Peyer's patch (tissue), 4 donors: ENCODE data around the gene NTNG1. TPM values are rescaled to one million over a fixed set of nuclear protein-coding genes. Genes with fewer than 3 reads are reported as not detected.

Source experiments
- DNase-seq, 3 donors: peaks; one replicate each; pipeline ENCODE4 v3.0.0-alpha.2; 2017 to 2019
- H3K27ac ChIP-seq, 4 donors: fragments of 200-600 bp; sonication (generic); one replicate each; pipeline ENCODE4 v1.5.1; 2016 to 2019
- H3K27me3 ChIP-seq, 2 donors: fragments of 200-600 bp; sonication (generic); one replicate each; pipeline ENCODE4 v1.5.1; 2019
- H3K36me3 ChIP-seq, 3 donors: fragments of 200-600 bp; sonication (generic); one replicate each; pipeline ENCODE4 v1.5.1; 2016 to 2019
- H3K4me1 ChIP-seq, 4 donors: fragments of 200-600 bp; sonication (generic); one replicate each; pipeline ENCODE4 v1.5.1; 2016 to 2019
- H3K4me3 ChIP-seq, 4 donors: fragments of 200-600 bp; sonication (generic); 1 replicate in 3 of 4; 2 replicates in 1 of 4; pipeline ENCODE4 v1.5.1; 2016 to 2019; ENCODE audit warnings: mild to moderate bottlenecking in 1 of 4
- H3K9me3 ChIP-seq, 4 donors: fragments of 200-600 bp; sonication (generic); one replicate each; pipeline ENCODE4 v1.5.1; 2016 to 2019; ENCODE audit warnings: mild to moderate bottlenecking in 1 of 4
- CTCF ChIP-seq, 6 experiments: fragments of 450-650 bp in 4 of 6; fragments of 200-600 bp in 2 of 6; sonication (generic) in 1 of 6; IDR thresholded peaks; one replicate each; pipeline ENCODE4 v1.5.1; 2017 to 2019; ENCODE audit warnings: antibody characterized with exemption in 6 of 6, mild to moderate bottlenecking in 3 of 6, moderate library complexity in 1 of 6
- POLR2A ChIP-seq, 2 donors: fragments of 450-650 bp; IDR thresholded peaks; one replicate each; pipeline ENCODE4 v1.5.1; 2017; ENCODE audit warnings: antibody characterized with exemption in 2 of 2, mild to moderate bottlenecking in 2 of 2, moderate library complexity in 2 of 2
- total RNA-seq, 4 donors: library from RNA; depleted of rRNA; stranded (reverse); fragments of >200 nt; gene quantifications; one replicate each; pipeline ENCODE4 v1.1.0, GENCODE V29; 2016

NTNG1 gene
- total RNA-seq, 4 donors from 2014 or later = 17.3 TPM; not detected in 3

GRCh38 chr1:107293901-107294613, 153.2 kb downstream of the NTNG1 start:
- no peak overlapping the region for H3K27ac ChIP-seq
- DNase-seq = no peak
- no peaks in the 10 kb centered on the region for H3K9me3 ChIP-seq
- no peaks in the 10 kb centered on the region for H3K4me1 ChIP-seq
- TF ChIP-seq POLR2A (IDR thresholded peaks at IDR 0.05) = no peak
- no peak for TF ChIP-seq CTCF (IDR thresholded peaks at IDR 0.05)
- H3K27me3 ChIP-seq = no peaks in the 10 kb centered on the region
- H3K36me3 ChIP-seq = no peaks in the 10 kb centered on the region
- H3K4me3 ChIP-seq = no peak overlapping the region

DNA sequence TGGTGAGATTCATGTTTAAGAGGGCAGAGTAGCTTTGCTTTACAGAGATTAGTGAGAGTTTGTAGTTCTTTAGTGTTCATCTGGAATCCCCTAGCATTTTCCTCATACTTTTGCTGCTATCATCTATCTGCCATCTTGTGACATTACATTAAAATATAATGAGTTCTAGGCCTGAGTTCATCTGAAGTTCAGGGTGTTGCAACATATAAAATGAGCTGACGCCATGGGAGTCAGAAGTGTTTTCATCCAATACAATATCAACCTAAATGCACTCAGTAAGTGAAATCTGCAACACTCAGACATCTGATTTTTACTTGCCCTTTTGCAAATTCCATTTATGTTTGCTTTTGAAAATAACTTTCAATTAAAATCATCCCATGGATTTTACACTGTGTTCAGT, 153.8 kb downstream of the NTNG1 start:
- no peaks in the 10 kb centered on the region for H3K36me3 ChIP-seq
- no peak for TF ChIP-seq POLR2A (IDR thresholded peaks at IDR 0.05)
- no peak for TF ChIP-seq CTCF (IDR thresholded peaks at IDR 0.05)
- no peaks in the 10 kb centered on the region for H3K4me1 ChIP-seq
- no peak overlapping the region for H3K4me3 ChIP-seq
- no peak for DNase-seq
- H3K27me3 ChIP-seq = no peaks in the 10 kb centered on the region
- H3K27ac ChIP-seq = no peak overlapping the region
- H3K9me3 ChIP-seq = no peaks in the 10 kb centered on the region

- H3K9me3 ChIP-seq = no peaks in the 10 kb centered on the region
- no peak for DNase-seq
- H3K27ac ChIP-seq = no peak overlapping the region
- no peak overlapping the region for H3K4me3 ChIP-seq
- no peaks in the 10 kb centered on the region for H3K27me3 ChIP-seq
- H3K36me3 ChIP-seq = no peaks in the 10 kb centered on the region
- TF ChIP-seq CTCF (IDR thresholded peaks at IDR 0.05) = no peak
- TF ChIP-seq POLR2A (IDR thresholded peaks at IDR 0.05) = no peak
- H3K4me1 ChIP-seq = no peaks in the 10 kb centered on the region
These were observed 156.8 kb downstream of the NTNG1 start for GRCh38 chr1:107297681-107298080.

DNA sequence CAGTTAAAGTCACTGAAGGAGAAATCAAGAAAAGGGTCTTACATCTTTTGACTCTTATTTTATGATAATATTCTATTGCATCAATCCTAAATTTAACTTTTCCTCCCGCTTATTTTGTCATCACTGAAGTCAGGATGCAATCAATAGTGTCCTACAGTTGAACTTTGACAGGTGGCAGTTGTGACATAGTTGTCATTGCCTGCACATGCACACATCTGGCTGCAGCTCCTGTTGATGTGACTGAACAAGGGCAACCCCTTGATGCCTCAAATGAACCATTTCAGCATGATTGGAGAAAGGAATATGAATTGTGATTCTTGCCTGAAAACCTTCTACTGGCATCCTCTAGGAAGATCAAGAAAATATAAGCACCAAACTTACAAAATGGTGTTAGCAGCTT, 157.7 kb downstream of the NTNG1 start:
- no peak for DNase-seq
- H3K36me3 ChIP-seq = no peaks in the 10 kb centered on the region
- TF ChIP-seq POLR2A (IDR thresholded peaks at IDR 0.05) (no peak), CTCF (IDR thresholded peaks at IDR 0.05) (no peak)

DNA sequence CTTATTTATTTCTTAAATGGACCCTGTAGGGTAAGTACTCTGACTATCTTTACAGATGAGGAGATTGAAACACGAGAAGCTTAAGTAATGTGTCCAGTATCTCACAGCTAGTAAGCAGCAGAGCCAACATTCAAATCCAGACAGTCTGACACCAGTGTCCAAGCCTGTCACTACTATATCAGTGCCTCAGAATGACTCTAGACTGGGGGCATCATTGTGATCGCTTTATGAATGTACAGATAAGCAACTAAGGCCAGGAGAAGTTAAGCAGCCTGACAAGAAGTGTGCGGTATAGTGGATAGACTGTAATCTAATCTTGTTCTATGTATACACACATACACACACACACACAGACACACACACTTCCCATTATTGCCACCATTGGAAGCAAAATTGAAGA, 158.7 kb downstream of the NTNG1 start:
- Histone ChIP-seq H3K9me3 (no peaks in the 10 kb centered on the region), H3K27me3 (no peaks in the 10 kb centered on the region), H3K27ac (no peak overlapping the region), H3K4me1 (no peaks in the 10 kb centered on the region), H3K36me3 (no peaks in the 10 kb centered on the region), H3K4me3 (no peak overlapping the region)
- TF ChIP-seq CTCF (IDR thresholded peaks at IDR 0.05) (no peak), POLR2A (IDR thresholded peaks at IDR 0.05) (no peak)
- no peak for DNase-seq

More for the DNA sequence above, 157.7 kb downstream of the NTNG1 start:
- Histone ChIP-seq H3K4me1 (no peaks in the 10 kb centered on the region), H3K9me3 (no peaks in the 10 kb centered on the region), H3K27me3 (no peaks in the 10 kb centered on the region), H3K27ac (no peak overlapping the region), H3K4me3 (no peak overlapping the region)
